GM18526 (cell line): Measurements from ENCODE around the gene CST3.

Experiments
- POLR2A ChIP-seq: IDR thresholded peaks from 3 replicates; pipeline ENCODE4 v1.6.1; 2011; ENCODE audit not compliant: insufficient read length; ENCODE audit errors: extremely low read depth

Gene CST3

GRCh38 chr20:23666698-23667097 lies 28.9 kb upstream of the CST3 start:
- no peak for TF ChIP-seq POLR2A

GRCh38 chr20:23666189-23666588 lies 28.4 kb upstream of the CST3 start:
- no peak for TF ChIP-seq POLR2A

GRCh38 chr20:23664954-23665353 lies 27.2 kb upstream of the CST3 start:
- TF ChIP-seq POLR2A, result no peak

- no peak for TF ChIP-seq POLR2A
Measured at GRCh38 chr20:23663180-23663579, 25.4 kb upstream of the CST3 start.

GRCh38 chr20:23662276-23662870 lies 24.6 kb upstream of the CST3 start:
- TF ChIP-seq POLR2A, result no peak

GRCh38 chr20:23661002-23661429 lies 23.3 kb upstream of the CST3 start:
- no peak for TF ChIP-seq POLR2A

GRCh38 chr20:23659989-23660837 lies 22.5 kb upstream of the CST3 start:
- no peak for TF ChIP-seq POLR2A

- TF ChIP-seq POLR2A, result no peak
Measured at GRCh38 chr20:23658989-23659609, 21.3 kb upstream of the CST3 start.

GRCh38 chr20:23658336-23658735 lies 20.6 kb upstream of the CST3 start:
- TF ChIP-seq POLR2A, result no peak

- no peak for TF ChIP-seq POLR2A
Measured at GRCh38 chr20:23657202-23657601, 19.4 kb upstream of the CST3 start.

- no peak for TF ChIP-seq POLR2A
Measured at GRCh38 chr20:23656372-23656771, 18.6 kb upstream of the CST3 start.

GRCh38 chr20:23655491-23656211 lies 17.9 kb upstream of the CST3 start:
- no peak for TF ChIP-seq POLR2A

- TF ChIP-seq POLR2A, result no peak
Measured at GRCh38 chr20:23654717-23655116, 17.0 kb upstream of the CST3 start.

- TF ChIP-seq POLR2A, result no peak
Measured at GRCh38 chr20:23654000-23654399, 16.2 kb upstream of the CST3 start.

- no peak for TF ChIP-seq POLR2A
Measured at GRCh38 chr20:23653400-23653938, 15.7 kb upstream of the CST3 start.
